Epithelial cell of esophagus (primary cell): Measurements from ENCODE around the gene ZBTB42.

Experiments used
- DNase-seq: peaks from one replicate; pipeline ENCODE4 v3.0.0; 2010; ENCODE audit warnings: low read depth
- H3K4me3 ChIP-seq: 2 replicates; pipeline ENCODE4 v1.5.1; 2011; ENCODE audit warnings: mild to moderate bottlenecking, low read length, control low read depth
- CTCF ChIP-seq: IDR thresholded peaks from 2 replicates; pipeline ENCODE4 v1.5.1; 2011; ENCODE audit warnings: low read depth, mild to moderate bottlenecking, low read length, control low read depth, inconsistent platforms; ENCODE audit not compliant: insufficient read depth; ENCODE audit errors: missing control alignments

Gene ZBTB42

GRCh38 chr14:104784846-104785707, 15.8 kb upstream of the ZBTB42 start:
- no peak for DNase-seq
- no peak overlapping the region for H3K4me3 ChIP-seq
- no peak for TF ChIP-seq CTCF

GRCh38 chr14:104785708-104786080, 15.2 kb upstream of the ZBTB42 start:
- H3K4me3 ChIP-seq = no peak overlapping the region
- TF ChIP-seq CTCF = no peak
- no peak for DNase-seq

DNA sequence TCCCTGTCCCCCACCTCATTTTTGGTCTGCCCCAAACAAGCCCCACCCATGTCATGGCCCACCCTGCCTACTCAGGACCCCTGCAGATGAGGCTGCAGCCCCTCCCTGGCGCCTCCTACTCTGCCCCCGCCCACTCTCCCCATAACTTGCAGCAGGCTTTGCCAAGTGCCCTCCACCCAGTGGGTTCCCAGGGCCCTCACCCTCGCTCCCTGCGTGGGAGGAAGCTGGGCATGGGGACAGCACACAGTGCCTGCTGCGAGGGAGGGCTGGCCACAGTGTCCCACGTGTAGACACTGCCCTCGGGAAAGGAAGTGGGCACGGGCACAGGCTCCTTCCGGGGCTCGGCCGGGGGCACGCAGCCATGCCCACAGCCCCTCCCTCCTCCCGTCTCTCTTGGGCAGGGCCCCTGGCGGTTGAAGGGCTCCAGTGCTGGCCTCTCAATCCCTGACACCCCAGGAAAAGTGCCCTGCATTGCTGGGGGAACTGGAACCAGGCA, 14.8 kb upstream of the ZBTB42 start:
- DNase-seq = no peak

GRCh38 chr14:104786726-104787675, 13.9 kb upstream of the ZBTB42 start:
- TF ChIP-seq CTCF = no peak
- H3K4me3 ChIP-seq = no peak overlapping the region
- no peak for DNase-seq

More for the DNA sequence above, 14.8 kb upstream of the ZBTB42 start:
- H3K4me3 ChIP-seq = no peak overlapping the region
- no peak for TF ChIP-seq CTCF

DNA sequence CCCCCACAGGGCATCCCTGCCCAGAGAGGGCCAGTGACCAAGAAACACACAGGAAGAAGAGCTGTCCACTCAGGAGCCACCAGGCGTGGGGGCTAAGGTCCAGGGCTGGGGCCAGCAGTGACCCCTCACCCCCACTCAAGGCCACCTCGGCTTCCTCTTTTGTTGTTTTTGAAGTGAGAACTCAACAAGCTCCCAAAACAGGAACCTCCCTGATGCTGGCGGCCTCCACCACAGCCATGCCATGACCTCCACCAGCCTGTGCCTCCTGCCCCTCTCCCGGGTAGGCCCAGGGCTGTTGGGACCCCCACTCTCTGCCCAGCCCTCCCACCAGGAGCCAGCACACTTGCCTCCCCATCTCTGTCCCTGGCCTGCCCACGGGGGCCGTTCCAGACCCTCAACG, 13.2 kb upstream of the ZBTB42 start:
- no peak for DNase-seq
- no peak for TF ChIP-seq CTCF
- H3K4me3 ChIP-seq = no peak overlapping the region

DNA sequence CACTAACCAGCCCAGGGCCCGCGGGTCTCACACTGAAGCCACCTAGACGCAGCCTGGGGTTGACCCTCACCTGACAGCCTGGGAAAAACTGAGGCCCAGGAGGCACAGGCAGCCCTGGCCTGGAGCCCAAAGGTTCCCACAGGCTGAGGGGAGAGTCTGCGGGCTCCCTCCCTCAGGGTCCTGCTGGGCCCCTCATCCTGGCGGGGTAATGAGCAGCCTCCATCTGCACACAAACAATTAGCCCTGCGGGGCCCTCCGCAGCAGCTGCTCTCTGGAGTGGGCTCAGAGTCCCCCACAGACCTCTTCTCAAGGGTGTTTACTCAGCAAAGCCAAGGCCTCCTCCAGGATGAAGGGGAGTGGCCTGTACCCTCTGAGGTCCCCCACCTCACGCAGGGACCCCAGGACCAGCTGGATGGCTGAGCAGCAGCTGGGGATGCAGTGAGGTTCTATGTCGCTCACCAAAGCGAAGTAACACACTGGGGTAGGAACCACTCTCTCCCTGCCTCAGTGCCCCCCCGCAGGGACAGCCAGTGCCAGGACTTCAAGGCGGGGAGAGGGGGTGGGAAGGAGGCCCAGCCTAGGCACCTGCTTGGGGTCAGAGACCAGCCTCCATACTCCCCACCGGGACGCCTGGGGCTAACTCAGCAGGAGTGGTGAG, 12.6 kb upstream of the ZBTB42 start:
- H3K4me3 ChIP-seq = no peak overlapping the region
- no peak for TF ChIP-seq CTCF
- DNase-seq = no peak
